ENCODE data around the gene MYBPC1.
A peak's percentile ranks its signal among the peaks of the same experiment; 100 is the strongest.

Gene MYBPC1

GRCh38 chr12:101698800-101699347 lies 104.1 kb downstream of the MYBPC1 start:
- Histone ChIP-seq H3K27me3 (ENCODE audit: control insufficient read depth in 1 of 2, insufficient read depth in 2 of 2, low read length in 2 of 2) (no peaks in the 10 kb centered on the region), H3K4me1 (ENCODE audit: control insufficient read depth in 1 of 2, insufficient read depth in 2 of 2, low read length in 2 of 2) (peaks cover 28 to 43% of the 10 kb centered on the region in 2 donors), H3K27ac (ENCODE audit: low read depth, low read length) (peak overlapping the region; percentile 97), H3K4me3 (ENCODE audit: low read depth in 1 of 2, low read length in 2 of 2) (peak overlapping the region; percentile 87 to 92), H3K9me3 (ENCODE audit: control insufficient read depth in 1 of 2, low read length in 2 of 2) (peaks cover 0 to 6% of the 10 kb centered on the region in 2 donors), H3K36me3 (ENCODE audit: control insufficient read depth in 1 of 2, insufficient read depth in 2 of 2, low read length in 2 of 2) (no peaks in the 10 kb centered on the region), H3K9ac (ENCODE audit: low read depth in 1 of 2, low read length in 2 of 2) (peak overlapping the region; percentile 25 to 92)

- Histone ChIP-seq H3K4me1 (ENCODE audit: control insufficient read depth in 1 of 2, insufficient read depth in 2 of 2, low read length in 2 of 2) (peaks cover 28 to 43% of the 10 kb centered on the region in 2 donors), H3K4me3 (ENCODE audit: low read depth in 1 of 2, low read length in 2 of 2) (peak overlapping the region; percentile 27 to 40)
Measured at GRCh38 chr12:101700299-101700820, 105.6 kb downstream of the MYBPC1 start.

GRCh38 chr12:101703487-101703886 lies 108.7 kb downstream of the MYBPC1 start:
- Histone ChIP-seq H3K9me3 (ENCODE audit: control insufficient read depth in 1 of 2, low read length in 2 of 2) (no peaks in the 10 kb centered on the region), H3K9ac (ENCODE audit: low read depth in 1 of 2, low read length in 2 of 2) (no peak overlapping the region), H3K27ac (ENCODE audit: low read depth, low read length) (no peak overlapping the region), H3K36me3 (ENCODE audit: control insufficient read depth in 1 of 2, insufficient read depth in 2 of 2, low read length in 2 of 2) (no peaks in the 10 kb centered on the region), H3K4me3 (ENCODE audit: low read depth in 1 of 2, low read length in 2 of 2) (no peak overlapping the region), H3K4me1 (ENCODE audit: control insufficient read depth in 1 of 2, insufficient read depth in 2 of 2, low read length in 2 of 2) (peaks cover 24 to 54% of the 10 kb centered on the region in 2 donors), H3K27me3 (ENCODE audit: control insufficient read depth in 1 of 2, insufficient read depth in 2 of 2, low read length in 2 of 2) (no peaks in the 10 kb centered on the region)

More at GRCh38 chr12:101700299-101700820, 105.6 kb downstream of the MYBPC1 start:
- Histone ChIP-seq H3K9ac (ENCODE audit: low read depth in 1 of 2, low read length in 2 of 2) (peak overlapping the region in 1 of 2 donors; percentile 39), H3K27me3 (ENCODE audit: control insufficient read depth in 1 of 2, insufficient read depth in 2 of 2, low read length in 2 of 2) (no peaks in the 10 kb centered on the region), H3K27ac (ENCODE audit: low read depth, low read length) (no peak overlapping the region), H3K36me3 (ENCODE audit: control insufficient read depth in 1 of 2, insufficient read depth in 2 of 2, low read length in 2 of 2) (no peaks in the 10 kb centered on the region), H3K9me3 (ENCODE audit: control insufficient read depth in 1 of 2, low read length in 2 of 2) (no peaks in the 10 kb centered on the region)

- no peaks in the 10 kb centered on the region for H3K36me3 ChIP-seq (ENCODE audit: control insufficient read depth in 1 of 2, insufficient read depth in 2 of 2, low read length in 2 of 2)
- no peaks in the 10 kb centered on the region for H3K27me3 ChIP-seq (ENCODE audit: control insufficient read depth in 1 of 2, insufficient read depth in 2 of 2, low read length in 2 of 2)
- H3K4me1 ChIP-seq (ENCODE audit: control insufficient read depth in 1 of 2, insufficient read depth in 2 of 2, low read length in 2 of 2), result peaks cover 28 to 55% of the 10 kb centered on the region in 2 donors
- H3K4me3 ChIP-seq (ENCODE audit: low read depth in 1 of 2, low read length in 2 of 2), result no peak overlapping the region
- H3K27ac ChIP-seq (ENCODE audit: low read depth, low read length), result no peak overlapping the region
- H3K9ac ChIP-seq (ENCODE audit: low read depth in 1 of 2, low read length in 2 of 2), result no peak overlapping the region
- H3K9me3 ChIP-seq (ENCODE audit: control insufficient read depth in 1 of 2, low read length in 2 of 2), result no peaks in the 10 kb centered on the region
Measured at GRCh38 chr12:101706403-101706802, 111.6 kb downstream of the MYBPC1 start.

- no peak overlapping the region for H3K9ac ChIP-seq (ENCODE audit: low read depth in 1 of 2, low read length in 2 of 2)
- H3K36me3 ChIP-seq (ENCODE audit: control insufficient read depth in 1 of 2, insufficient read depth in 2 of 2, low read length in 2 of 2), result no peaks in the 10 kb centered on the region
- H3K9me3 ChIP-seq (ENCODE audit: control insufficient read depth in 1 of 2, low read length in 2 of 2), result no peaks in the 10 kb centered on the region
- H3K4me1 ChIP-seq (ENCODE audit: control insufficient read depth in 1 of 2, insufficient read depth in 2 of 2, low read length in 2 of 2), result peaks cover 26 to 47% of the 10 kb centered on the region in 2 donors
- H3K4me3 ChIP-seq (ENCODE audit: low read depth in 1 of 2, low read length in 2 of 2), result no peak overlapping the region
- no peak overlapping the region for H3K27ac ChIP-seq (ENCODE audit: low read depth, low read length)
- no peaks in the 10 kb centered on the region for H3K27me3 ChIP-seq (ENCODE audit: control insufficient read depth in 1 of 2, insufficient read depth in 2 of 2, low read length in 2 of 2)
Measured at GRCh38 chr12:101707131-101707782, 112.5 kb downstream of the MYBPC1 start.

GRCh38 chr12:101710288-101710687 lies 115.5 kb downstream of the MYBPC1 start:
- no peaks in the 10 kb centered on the region for H3K36me3 ChIP-seq (ENCODE audit: control insufficient read depth in 1 of 2, insufficient read depth in 2 of 2, low read length in 2 of 2)
- no peak overlapping the region for H3K27ac ChIP-seq (ENCODE audit: low read depth, low read length)
- H3K4me3 ChIP-seq (ENCODE audit: low read depth in 1 of 2, low read length in 2 of 2), result peak overlapping the region in 1 of 2 donors; percentile 25
- no peaks in the 10 kb centered on the region for H3K9me3 ChIP-seq (ENCODE audit: control insufficient read depth in 1 of 2, low read length in 2 of 2)
- H3K9ac ChIP-seq (ENCODE audit: low read depth in 1 of 2, low read length in 2 of 2), result no peak overlapping the region
- peaks cover 30 to 54% of the 10 kb centered on the region in 2 donors for H3K4me1 ChIP-seq (ENCODE audit: control insufficient read depth in 1 of 2, insufficient read depth in 2 of 2, low read length in 2 of 2)
- no peaks in the 10 kb centered on the region for H3K27me3 ChIP-seq (ENCODE audit: control insufficient read depth in 1 of 2, insufficient read depth in 2 of 2, low read length in 2 of 2)

GRCh38 chr12:101713059-101713682 lies 118.4 kb downstream of the MYBPC1 start:
- H3K9me3 ChIP-seq (ENCODE audit: control insufficient read depth in 1 of 2, low read length in 2 of 2), result no peaks in the 10 kb centered on the region
- peak overlapping the region; percentile 53 for H3K4me3 ChIP-seq (ENCODE audit: low read depth in 1 of 2, low read length in 2 of 2)
- peak overlapping the region; percentile 17 for H3K27ac ChIP-seq (ENCODE audit: low read depth, low read length)
- peaks cover 27 to 35% of the 10 kb centered on the region in 2 donors for H3K4me1 ChIP-seq (ENCODE audit: control insufficient read depth in 1 of 2, insufficient read depth in 2 of 2, low read length in 2 of 2)
- no peaks in the 10 kb centered on the region for H3K27me3 ChIP-seq (ENCODE audit: control insufficient read depth in 1 of 2, insufficient read depth in 2 of 2, low read length in 2 of 2)
- peak overlapping the region; percentile 28 to 41 for H3K9ac ChIP-seq (ENCODE audit: low read depth in 1 of 2, low read length in 2 of 2)
- H3K36me3 ChIP-seq (ENCODE audit: control insufficient read depth in 1 of 2, insufficient read depth in 2 of 2, low read length in 2 of 2), result no peaks in the 10 kb centered on the region

- Histone ChIP-seq H3K4me1 (ENCODE audit: control insufficient read depth in 1 of 2, insufficient read depth in 2 of 2, low read length in 2 of 2) (peaks cover 29 to 39% of the 10 kb centered on the region in 2 donors), H3K4me3 (ENCODE audit: low read depth in 1 of 2, low read length in 2 of 2) (no peak overlapping the region), H3K27ac (ENCODE audit: low read depth, low read length) (no peak overlapping the region), H3K9me3 (ENCODE audit: control insufficient read depth in 1 of 2, low read length in 2 of 2) (no peaks in the 10 kb centered on the region), H3K9ac (ENCODE audit: low read depth in 1 of 2, low read length in 2 of 2) (peak overlapping the region in 1 of 2 donors; percentile 1), H3K27me3 (ENCODE audit: control insufficient read depth in 1 of 2, insufficient read depth in 2 of 2, low read length in 2 of 2) (no peaks in the 10 kb centered on the region), H3K36me3 (ENCODE audit: control insufficient read depth in 1 of 2, insufficient read depth in 2 of 2, low read length in 2 of 2) (no peaks in the 10 kb centered on the region)
Measured at GRCh38 chr12:101713930-101714329, 119.2 kb downstream of the MYBPC1 start.

GRCh38 chr12:101714877-101715444 lies 120.2 kb downstream of the MYBPC1 start:
- no peak overlapping the region for H3K9ac ChIP-seq (ENCODE audit: low read depth in 1 of 2, low read length in 2 of 2)
- H3K27ac ChIP-seq (ENCODE audit: low read depth, low read length), result no peak overlapping the region

GRCh38 chr12:101719566-101719965 lies 124.8 kb downstream of the MYBPC1 start:
- H3K27ac ChIP-seq (ENCODE audit: low read depth, low read length), result no peak overlapping the region
- no peaks in the 10 kb centered on the region for H3K9me3 ChIP-seq (ENCODE audit: control insufficient read depth in 1 of 2, low read length in 2 of 2)
- no peak overlapping the region for H3K9ac ChIP-seq (ENCODE audit: low read depth in 1 of 2, low read length in 2 of 2)
- no peak overlapping the region for H3K4me3 ChIP-seq (ENCODE audit: low read depth in 1 of 2, low read length in 2 of 2)
- H3K36me3 ChIP-seq (ENCODE audit: control insufficient read depth in 1 of 2, insufficient read depth in 2 of 2, low read length in 2 of 2), result peaks cover 7 to 17% of the 10 kb centered on the region in 2 donors
- no peaks in the 10 kb centered on the region for H3K27me3 ChIP-seq (ENCODE audit: control insufficient read depth in 1 of 2, insufficient read depth in 2 of 2, low read length in 2 of 2)
- peaks cover 8 to 18% of the 10 kb centered on the region in 2 donors for H3K4me1 ChIP-seq (ENCODE audit: control insufficient read depth in 1 of 2, insufficient read depth in 2 of 2, low read length in 2 of 2)

More at GRCh38 chr12:101714877-101715444, 120.2 kb downstream of the MYBPC1 start:
- Histone ChIP-seq H3K9me3 (ENCODE audit: control insufficient read depth in 1 of 2, low read length in 2 of 2) (no peaks in the 10 kb centered on the region), H3K4me3 (ENCODE audit: low read depth in 1 of 2, low read length in 2 of 2) (no peak overlapping the region), H3K27me3 (ENCODE audit: control insufficient read depth in 1 of 2, insufficient read depth in 2 of 2, low read length in 2 of 2) (no peaks in the 10 kb centered on the region), H3K4me1 (ENCODE audit: control insufficient read depth in 1 of 2, insufficient read depth in 2 of 2, low read length in 2 of 2) (peaks cover 18 to 39% of the 10 kb centered on the region in 2 donors), H3K36me3 (ENCODE audit: control insufficient read depth in 1 of 2, insufficient read depth in 2 of 2, low read length in 2 of 2) (no peaks in the 10 kb centered on the region)

All from duodenal mucosa (tissue), 2 donors.